GM21717 (cell line): Measurements from ENCODE around the gene AKR1C4.

Experiments
- ATAC-seq: cut with Tn5 transposase; IDR thresholded peaks from one replicate; pipeline ENCODE4 v1.9.1; 2021; ENCODE audit warnings: mild to moderate bottlenecking, moderate library complexity; ENCODE audit not compliant: unreplicated experiment

Gene AKR1C4

DNA sequence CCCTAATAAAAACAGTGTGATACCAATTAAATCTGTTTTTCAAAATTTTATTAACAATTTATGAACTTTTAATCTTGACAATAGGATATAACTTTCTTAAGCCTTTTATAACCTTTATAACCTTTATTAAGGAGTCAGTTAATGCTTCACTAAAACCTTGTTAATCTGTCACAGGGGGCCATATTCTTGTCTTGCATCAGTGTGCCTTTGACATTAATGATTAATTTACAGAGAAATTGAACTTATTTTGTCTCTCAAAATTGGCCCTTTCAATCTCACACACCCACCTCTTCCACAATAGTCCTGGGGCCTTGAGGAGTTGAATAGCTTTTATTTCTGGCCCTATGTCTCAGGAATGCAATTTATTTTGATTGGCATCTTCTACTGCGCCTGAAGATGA, 68.5 kb downstream of the AKR1C4 start:
- no peak for ATAC-seq

DNA sequence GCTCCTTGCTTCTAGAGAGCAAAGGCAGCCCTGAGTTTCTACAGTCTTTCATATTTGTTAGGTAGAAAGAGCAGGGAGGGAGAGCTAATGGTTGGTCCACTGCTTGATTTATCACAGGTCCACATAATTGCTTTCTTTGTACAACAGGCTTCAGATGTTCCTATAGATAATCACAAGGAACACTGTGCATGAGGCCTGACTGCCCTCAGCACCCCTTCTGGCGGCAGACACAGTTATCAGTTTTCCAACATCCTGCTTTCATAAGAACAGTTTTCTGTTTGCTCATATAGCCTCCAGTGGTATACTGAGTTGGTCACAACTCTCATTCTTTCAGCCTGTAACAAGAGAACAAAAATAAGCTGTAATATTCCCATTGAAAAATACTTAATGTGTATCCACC, 69.7 kb downstream of the AKR1C4 start:
- ATAC-seq = no peak

DNA sequence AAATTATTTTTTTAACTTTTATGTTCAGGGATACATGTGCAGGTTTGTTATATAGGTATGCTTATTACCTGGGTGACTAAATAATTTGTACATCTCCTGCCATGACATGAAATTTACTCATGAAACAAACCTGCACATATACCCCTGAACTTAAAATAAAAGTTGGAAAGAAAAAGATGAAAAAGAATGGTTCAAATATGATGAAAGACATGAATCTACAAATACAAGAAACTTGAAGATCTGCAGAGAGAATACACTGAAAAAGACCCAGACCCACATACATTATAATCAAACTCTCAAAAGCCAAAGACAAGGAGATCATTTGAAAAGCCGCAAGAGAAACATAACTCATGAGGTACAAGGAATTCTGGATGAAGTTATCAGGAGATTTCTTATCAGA, 70.2 kb downstream of the AKR1C4 start:
- ATAC-seq = no peak

DNA sequence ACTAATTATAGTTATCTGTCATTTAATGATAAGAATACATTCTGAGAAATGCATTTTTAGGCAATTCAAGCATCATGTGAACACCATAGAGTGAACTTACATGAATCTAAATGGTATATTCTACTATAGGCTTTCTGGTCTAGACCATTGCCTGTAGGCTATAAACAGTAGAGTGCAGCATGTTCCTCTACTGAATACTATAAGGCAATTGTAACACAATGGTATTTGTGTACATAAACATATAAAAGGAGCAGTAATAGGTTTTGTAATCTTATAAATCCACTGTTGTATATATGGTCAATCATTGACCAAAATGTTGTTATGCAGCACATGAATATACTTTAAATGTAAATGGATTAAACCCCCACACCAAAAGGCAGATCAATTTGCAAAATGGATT, 71.6 kb downstream of the AKR1C4 start:
- no peak for ATAC-seq
